HepG2 (cell line): ENCODE measurements around the gene ELL.

ENCODE experiments used
- BCLAF1 ChIP-seq: fragments of 450-650 bp; IDR thresholded peaks from 2 replicates; pipeline ENCODE4 v1.6.1; 2017; ENCODE audit warnings: mild to moderate bottlenecking
- BRD4 ChIP-seq: sonication (generic); formaldehyde crosslinking; IDR thresholded peaks from 2 replicates; pipeline ENCODE4 v1.4.0; 2020; ENCODE audit warnings: missing genetic modification reagents
- CTCF ChIP-seq: sonication (generic); formaldehyde crosslinking; IDR thresholded peaks from 2 replicates; pipeline ENCODE4 v1.5.0; 2020; ENCODE audit warnings: mild to moderate bottlenecking, missing genetic modification reagents, moderate library complexity
- PHB2 ChIP-seq: fragments of 450-650 bp; IDR thresholded peaks from 2 replicates; pipeline ENCODE4 v1.6.1; 2018; ENCODE audit not compliant: partially characterized antibody
- RBM22 ChIP-seq: fragments of 200-400 bp; formaldehyde crosslinking; optimal IDR thresholded peaks from 2 replicates; pipeline ENCODE3; 2017; ENCODE audit warnings: mild to moderate bottlenecking, low read length, moderate library complexity
- TCF7 ChIP-seq: sonication (generic); IDR thresholded peaks from 2 replicates; pipeline ENCODE4 v1.6.1; 2016; ENCODE audit warnings: antibody characterized with exemption, low read depth
- ZNF121 ChIP-seq: sonication (generic); formaldehyde crosslinking; IDR thresholded peaks from 2 replicates; pipeline ENCODE4 v1.5.0; 2020; ENCODE audit warnings: mild to moderate bottlenecking, missing genetic modification reagents
- ZNF251 ChIP-seq: sonication (generic); formaldehyde crosslinking; IDR thresholded peaks from 2 replicates; pipeline ENCODE4 v1.9.0; 2021; ENCODE audit warnings: mild to moderate bottlenecking, missing genetic modification reagents

GRCh38 chr19:18522124-18522861, 423 bp upstream of the ELL start:
- TF ChIP-seq ZNF121 (CRISPR knock-in tag), result no peak
- TF ChIP-seq PHB2, result no peak
- no peak for TF ChIP-seq RBM22
- no peak for TF ChIP-seq TCF7
- TF ChIP-seq CTCF (CRISPR knock-in tag), result 0 out of 2 replicates have a peak, but pooled peaks have one; percentile 18
- TF ChIP-seq ZNF251 (CRISPR knock-in tag), result no peak
- TF ChIP-seq BCLAF1, result no peak
- TF ChIP-seq BRD4 (CRISPR knock-in tag), result no peak
